CD4-positive, alpha-beta T cell treated with Interleukin-6 for 4 hours (primary cell): Measurements from ENCODE around the gene CYP24A1.

ENCODE experiments used
- DNase-seq: peaks from one replicate; pipeline ENCODE4 v3.0.0-alpha.2; 2020; ENCODE audit warnings: mixed read lengths

The CYP24A1 gene

DNA sequence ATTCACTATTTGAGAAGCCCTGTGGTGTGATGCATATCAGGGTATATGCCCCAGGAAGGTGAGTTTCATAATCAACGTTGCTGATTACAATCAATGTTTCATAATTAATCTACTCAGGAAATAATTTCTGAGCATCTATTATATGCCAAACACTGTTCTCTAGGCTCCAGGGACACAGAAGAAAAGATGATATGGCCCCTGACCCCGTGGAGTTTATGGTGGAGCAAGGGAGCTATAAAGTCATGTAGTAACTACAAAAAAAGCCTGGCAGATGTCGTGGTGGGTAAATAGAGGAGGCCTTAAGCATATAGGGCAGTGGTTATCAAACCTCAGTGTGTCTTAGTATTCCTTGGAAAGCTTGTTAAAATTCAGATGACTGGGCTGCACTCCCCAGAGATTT is 63.3 kb downstream of the CYP24A1 start:
- no peak for DNase-seq

- DNase-seq: no peak
These were observed 63.7 kb downstream of the CYP24A1 start for GRCh38 chr20:54110041-54110440.

DNA sequence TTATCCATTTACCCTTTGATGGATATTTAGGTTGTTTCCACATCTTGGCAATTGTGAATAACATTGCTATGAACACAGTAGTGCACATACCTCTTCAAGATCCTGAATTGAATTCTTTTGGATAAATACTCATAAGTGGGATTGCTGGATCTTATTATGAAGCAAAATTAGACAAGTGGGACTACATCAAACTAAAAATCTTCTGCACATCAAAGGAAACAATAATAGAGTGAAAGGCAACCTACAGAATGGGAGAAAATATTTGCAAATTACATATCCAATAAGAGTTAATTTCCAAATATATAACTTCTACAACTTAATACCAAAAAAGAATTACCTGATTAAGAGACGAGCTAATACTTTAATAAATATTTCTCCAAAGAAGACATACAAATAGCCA is 65.0 kb downstream of the CYP24A1 start:
- DNase-seq: no peak

DNA sequence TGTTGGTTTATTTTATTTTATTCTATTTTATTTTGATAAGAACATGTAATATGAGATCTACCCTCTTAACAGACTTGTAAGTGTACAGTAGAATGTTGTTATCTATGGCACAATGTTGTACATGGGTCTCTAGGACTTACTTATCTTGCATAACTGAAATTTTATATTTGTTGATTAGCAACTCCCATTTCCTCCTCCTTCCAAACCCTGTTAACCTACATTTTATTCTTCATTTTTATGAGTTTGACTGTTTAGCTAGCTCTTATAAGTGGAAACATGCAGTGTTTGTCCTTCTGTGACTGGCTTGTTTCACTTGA is 65.5 kb downstream of the CYP24A1 start:
- DNase-seq: no peak

DNA sequence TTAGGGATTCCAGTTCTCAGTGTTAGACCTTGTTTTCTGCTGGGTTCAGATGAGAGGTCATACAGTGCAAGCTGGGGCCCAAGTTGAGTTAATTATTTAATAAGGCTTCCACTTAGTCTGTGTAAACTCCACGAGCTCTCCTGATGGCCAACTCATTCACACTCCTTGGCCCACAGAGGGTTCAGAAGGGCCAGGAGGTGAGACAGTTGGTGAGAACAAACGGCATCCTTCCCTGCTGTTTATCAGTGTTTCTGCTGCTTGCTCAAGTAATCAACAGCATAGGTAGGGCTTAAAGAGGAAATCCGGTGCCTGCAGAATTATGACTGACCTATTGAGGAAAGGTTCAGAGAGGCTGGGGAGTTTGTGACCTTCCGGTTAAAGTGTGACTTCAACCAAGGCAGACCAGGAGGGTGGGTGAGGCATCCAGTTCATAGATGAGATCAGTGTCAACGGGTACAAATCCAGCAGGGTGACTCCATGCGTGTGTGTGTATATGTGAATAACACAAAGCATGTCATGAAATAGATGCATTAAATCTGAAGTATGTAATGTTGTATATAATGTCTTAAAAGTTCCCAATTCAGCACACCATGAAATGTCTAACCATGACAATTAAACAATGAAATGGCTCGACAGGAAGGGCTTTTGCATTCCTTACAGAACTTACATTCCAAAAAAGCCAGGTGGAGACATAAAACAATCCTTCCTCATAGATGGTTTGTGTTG is 66.0 kb downstream of the CYP24A1 start:
- no peak for DNase-seq

GRCh38 chr20:54107181-54107580 is 66.6 kb downstream of the CYP24A1 start:
- no peak for DNase-seq

GRCh38 chr20:54106162-54106561 is 67.6 kb downstream of the CYP24A1 start:
- DNase-seq: no peak

GRCh38 chr20:54105653-54106052 is 68.1 kb downstream of the CYP24A1 start:
- DNase-seq: no peak

DNA sequence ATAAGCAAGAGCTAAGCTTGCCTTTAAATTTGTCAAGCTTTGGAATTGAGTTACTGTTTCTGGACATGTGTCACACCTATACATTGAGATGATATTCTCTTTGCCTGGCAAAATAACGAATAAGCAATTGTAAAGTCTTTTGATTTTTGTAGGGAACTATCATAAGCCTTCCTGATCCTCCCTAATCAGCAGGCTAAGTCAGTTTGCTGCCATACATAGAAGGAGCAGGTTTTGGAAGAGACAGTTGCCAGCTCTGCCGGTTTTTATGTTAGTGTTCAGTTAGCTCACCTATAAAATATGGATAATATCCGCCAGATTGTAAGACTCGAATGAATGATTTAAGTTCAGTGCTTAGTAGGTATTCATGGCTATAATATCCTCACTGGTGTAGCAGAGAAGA is 69.0 kb downstream of the CYP24A1 start:
- DNase-seq: no peak

DNA sequence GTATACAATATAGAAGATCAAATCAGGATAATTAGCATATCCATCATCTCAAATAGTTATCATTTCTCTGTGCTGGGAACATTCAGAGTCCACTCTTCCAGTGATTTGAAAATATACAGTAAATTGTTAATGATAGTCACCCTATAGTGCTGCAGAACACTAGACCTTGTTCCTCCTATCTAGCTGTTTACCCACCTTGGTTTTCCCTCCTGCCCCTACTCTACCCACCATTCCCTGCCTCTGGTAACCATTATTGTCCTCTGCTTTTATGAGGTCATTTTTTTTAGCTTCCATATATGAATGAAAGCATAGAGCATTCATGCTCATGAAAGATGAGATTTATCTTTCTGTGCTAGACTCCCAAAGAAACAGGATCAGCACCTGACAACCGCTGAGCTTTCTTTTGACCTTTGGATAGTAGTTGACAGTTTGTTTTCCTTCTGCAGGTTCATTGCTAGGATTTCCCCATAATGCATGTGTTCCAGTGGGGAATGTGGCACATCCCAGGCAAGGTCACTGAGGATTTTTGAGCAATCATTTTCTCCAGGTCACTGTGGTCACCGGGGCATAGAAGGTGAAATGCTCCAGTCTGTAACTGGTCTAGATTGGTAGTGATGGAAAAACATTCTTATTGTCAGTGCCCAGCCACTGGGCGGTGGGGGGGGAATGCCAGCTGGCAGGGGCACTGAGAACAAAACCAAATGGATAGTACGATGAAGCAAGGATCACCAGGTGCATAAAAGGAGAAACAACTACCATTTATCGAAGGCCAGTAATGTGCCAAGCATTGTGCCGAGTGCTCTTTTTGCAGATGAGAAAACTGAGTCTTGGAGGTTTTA is 69.8 kb downstream of the CYP24A1 start:
- no peak for DNase-seq
